NCI-H2171 (cell line): ENCODE data around the gene PCSK9.
"Not testable (repeated sequence)": the region's sequence is repeated elsewhere in the genome, so short reads cannot be mapped to it uniquely, and the experiment has no call there.

Experiments used
- DNase-seq: peaks from one replicate; lab custom pipeline; 2025; lab: John Stamatoyannopoulos, UW

The PCSK9 gene

DNA sequence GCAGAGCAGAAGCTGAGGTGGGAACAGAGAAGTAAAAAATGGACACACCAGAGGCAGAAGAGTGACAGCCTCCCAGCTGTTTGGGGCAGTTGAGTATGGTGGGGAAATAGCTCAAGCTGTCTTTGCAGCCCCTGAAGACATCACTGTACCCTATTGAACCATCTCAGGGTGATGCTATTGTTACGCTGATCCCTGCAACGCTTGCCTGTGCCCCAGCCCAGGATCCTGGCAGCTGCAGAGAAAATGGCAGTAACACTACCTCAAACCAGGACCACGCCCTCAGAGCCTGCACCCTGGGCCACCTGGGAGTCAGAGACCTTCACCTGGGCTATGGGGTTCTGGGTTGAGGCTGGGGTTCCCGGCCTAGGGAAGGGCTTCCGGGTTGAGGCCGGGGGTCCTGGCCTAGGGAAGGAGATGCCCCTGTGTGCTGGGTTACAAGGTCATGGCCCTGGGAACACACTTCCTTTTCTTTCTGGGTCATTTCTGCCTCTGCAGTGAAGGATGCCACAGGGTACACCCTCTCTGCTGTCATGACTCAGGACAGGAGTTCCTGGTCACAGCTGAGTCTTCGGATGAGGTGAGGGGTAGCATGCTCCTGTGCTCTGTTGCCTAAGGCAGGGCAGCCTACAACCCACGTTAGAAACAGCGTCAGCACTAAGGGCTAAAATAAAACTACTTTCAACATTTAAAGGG lies 29.0 kb upstream of the PCSK9 start:
- DNase-seq: no peak

DNA sequence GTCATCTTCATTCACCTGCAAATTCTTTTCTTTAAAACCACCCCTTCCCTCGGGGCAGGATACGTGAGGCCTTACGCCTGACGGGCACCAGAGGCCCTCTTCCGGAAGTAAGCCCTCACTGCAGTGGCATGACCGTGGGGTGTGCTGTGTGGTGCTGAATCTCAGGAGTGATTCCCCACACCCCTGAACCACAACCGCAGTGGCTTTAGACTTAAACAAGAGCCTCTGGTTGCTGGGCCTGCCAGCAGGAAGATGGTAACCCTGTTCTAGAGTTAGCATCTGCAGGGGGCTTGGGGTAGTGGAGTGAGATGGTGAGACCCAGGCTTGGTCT lies 28.5 kb upstream of the PCSK9 start:
- no peak for DNase-seq

- peak; percentile 85 for DNase-seq
Observed at GRCh38 chr1:55012661-55013060, 26.7 kb upstream of the PCSK9 start.

- no peak for DNase-seq
Observed at GRCh38 chr1:55015123-55015522, 24.2 kb upstream of the PCSK9 start.

DNA sequence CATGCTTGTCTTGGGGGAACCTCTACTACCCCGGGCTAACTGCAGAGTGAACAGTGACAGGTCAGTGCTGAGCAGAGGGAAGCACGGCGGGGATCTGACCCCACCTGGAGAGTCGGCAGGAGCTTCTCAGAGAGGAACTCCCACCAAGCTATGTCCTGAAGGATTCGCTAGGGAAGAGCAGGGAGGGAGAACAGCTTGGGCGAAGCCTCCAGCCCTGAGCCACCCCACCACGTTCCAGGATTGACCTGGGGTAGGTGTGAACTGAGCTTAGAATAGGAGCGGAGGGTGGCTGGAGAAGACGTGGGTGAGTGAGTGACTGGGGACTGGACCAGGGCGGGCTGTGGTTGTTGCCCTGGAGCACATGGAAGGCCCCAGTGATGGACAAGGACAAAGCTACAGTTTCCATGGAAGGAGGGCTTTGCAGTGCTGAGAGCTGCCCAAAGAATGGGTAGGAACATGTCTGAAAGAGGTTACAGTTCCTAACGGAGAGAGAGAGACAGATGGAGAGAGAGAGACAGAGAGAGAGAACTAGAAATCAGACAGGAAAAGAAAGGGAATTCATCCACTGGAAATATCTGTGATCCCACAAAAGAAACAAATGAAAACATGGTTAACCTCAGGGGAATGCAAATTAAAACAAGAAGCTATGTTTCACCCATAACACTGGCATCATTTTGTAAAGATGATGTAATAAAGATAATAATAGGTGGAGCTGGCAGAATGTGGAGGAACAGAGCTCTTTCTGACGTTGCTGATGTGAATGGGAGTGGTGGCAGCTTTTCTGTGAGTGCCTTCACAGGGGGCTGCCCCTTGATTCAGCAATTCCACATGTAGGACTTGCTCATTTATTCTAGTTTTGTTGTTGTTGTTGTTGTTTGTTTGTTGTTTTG lies 23.4 kb upstream of the PCSK9 start:
- DNase-seq: no peak

DNA sequence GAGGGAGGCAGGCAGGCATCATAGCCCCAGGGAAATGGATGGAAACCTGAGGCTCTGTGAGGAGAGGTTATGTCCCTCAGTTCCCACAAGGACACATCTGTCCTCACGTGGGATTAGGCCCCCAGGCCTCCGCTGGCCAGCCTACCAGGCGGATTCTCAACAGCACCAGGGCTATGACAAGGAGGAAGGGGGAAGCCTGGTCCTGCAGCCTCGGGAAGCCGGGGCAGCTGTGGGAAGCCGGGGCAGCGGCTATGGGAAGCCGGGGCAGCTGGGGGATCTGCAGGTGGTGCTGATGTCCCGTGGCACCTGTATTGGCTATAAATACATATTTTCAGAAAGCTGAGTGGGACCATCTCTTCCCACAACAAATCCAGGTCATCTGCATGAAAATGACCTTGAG lies 21.0 kb upstream of the PCSK9 start:
- DNase-seq: no peak

GRCh38 chr1:55021942-55022546 lies 17.3 kb upstream of the PCSK9 start:
- DNase-seq: peak; percentile 70

GRCh38 chr1:55024163-55024562 lies 15.2 kb upstream of the PCSK9 start:
- not testable (repeated sequence) for DNase-seq

GRCh38 chr1:55026682-55027081 lies 12.7 kb upstream of the PCSK9 start:
- DNase-seq: not testable (repeated sequence)

DNA sequence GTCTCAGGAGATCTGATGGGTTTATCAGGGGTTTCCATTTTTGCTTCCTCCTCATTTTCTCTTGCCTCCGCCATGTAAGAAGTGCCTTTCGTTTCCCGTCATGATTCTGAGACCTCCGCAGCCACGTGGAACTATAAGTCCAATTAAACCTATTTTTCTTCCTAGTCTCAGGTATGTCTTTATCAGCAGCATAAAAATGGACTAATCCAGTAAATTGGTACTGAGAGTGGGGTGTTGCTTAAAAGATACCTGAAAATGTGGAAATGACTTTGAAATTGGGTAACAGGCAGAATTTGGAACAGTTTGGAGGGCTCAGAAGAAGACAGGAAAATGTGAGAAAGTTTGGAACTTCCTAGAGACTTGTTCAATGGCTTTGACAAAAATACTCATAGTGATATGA lies 8.2 kb upstream of the PCSK9 start:
- DNase-seq: not testable (repeated sequence)

GRCh38 chr1:55033265-55033614 lies 6.1 kb upstream of the PCSK9 start:
- DNase-seq: no peak

DNA sequence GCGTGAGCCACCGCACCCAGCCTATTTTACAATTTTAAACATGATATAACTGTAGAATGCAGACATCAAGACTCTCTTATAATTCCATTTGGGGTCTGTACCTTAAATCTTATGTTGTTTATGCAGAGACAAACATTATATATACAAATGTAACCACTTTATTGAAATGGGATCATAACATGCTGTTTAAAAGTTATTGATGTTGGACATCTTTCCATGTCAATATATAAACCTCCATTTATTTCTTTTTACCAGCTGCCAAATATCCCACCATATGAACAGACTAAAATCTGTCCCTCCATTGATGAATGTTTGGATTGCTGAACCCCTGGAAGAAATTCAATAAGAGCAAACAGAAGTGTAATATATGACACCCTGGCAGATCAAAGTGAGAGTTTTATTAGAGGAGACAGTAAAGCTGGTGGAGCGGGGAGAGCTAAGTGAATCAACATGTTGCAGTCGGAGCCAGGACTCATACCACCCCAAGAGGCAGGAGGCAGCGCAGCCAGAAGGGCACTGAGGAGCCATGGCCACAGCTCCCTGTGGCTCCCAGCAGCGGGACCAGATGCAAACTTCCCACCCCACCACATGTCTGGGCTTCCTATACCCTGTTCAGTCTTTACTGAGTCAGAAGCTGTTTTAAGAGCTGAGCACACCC lies 4.7 kb upstream of the PCSK9 start:
- DNase-seq: no peak

DNA sequence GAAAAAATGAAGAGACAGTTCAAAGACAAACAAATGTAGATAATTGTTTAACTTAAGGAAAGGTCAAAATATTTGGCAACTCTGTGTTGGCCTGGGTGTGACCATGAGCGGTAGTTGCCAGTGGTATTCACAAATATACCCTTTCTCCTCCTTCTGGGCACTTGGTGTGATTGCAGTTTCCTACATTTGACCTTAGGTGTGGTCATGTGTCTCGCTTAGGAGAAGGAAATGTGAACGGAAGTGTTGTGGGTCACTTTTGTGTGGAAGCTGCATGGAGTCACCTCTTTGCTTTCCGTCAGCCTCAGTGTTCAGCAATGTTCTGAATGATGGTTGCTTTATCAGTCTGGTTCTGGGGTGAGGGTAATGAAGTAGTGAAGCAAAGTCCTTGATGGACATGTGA lies 3.4 kb upstream of the PCSK9 start:
- DNase-seq: no peak

DNA sequence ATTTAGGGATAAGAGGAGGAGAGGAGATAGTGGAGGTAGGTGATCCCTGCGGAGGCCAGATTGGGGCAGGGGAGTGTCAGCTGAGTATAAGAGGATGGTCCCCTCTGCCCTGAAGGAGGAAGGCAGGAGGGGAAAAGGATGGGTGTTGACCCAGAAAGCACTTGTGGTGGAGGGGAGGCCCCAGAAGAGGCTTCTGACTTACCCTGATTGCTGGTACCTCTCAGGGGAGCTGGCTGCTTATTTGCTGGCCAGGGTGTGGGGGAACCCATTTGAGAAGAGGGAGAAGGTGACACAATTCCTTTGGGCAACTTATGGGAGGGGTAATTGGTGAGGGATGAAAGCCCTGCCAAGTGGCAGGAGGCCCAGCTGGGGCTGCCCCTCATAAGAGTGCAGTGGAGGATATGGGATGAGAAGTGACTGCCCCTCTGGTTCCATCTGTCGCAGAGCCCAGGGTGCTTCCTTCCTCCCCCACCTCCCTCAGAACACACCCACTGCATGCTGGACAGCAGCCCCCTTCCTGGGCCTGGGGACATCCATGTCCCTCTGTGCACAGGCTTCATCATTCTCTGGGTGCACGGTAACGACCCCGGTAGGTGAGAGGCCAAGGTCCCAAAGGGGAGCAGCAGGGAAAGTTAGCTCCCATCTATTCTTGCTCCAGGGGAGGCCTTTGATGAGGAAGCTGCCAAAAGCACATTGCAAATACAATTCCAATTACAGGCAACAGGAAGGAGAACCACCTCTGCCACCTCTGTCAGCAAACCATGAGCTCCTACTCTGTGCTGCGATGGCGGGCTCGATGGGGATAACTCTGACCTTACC lies 1.4 kb upstream of the PCSK9 start:
- DNase-seq: no peak

GRCh38 chr1:55038552-55038838 lies 853 bp upstream of the PCSK9 start:
- no peak for DNase-seq

- DNase-seq: no peak
Observed at GRCh38 chr1:55038974-55039341, 390 bp upstream of the PCSK9 start.

GRCh38 chr1:55040083-55040932 lies 960 bp downstream of the PCSK9 start:
- DNase-seq: peak; percentile 54

- no peak for DNase-seq
Observed at GRCh38 chr1:55040933-55041494, 1.7 kb downstream of the PCSK9 start.

- no peak for DNase-seq
Observed at GRCh38 chr1:55041613-55042012, 2.3 kb downstream of the PCSK9 start.

DNA sequence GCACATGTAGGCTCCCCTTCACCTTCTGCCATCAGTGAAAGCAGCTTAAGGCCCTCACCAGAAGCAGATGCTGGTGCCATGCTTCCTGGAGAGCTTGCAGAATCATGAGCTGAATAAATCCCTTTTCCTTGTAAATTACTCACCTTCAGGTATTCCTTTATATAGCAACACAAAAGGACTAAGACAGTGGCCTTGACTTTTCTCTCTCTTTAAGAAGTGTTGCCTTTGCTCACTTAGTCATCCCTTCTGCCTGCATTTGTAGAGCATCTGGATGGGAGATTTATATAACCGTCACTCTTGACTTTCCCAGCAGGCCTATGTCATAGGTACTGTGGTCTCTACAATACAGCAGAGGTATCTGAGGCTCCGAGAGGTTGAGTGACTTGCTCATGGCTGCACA lies 3.7 kb downstream of the PCSK9 start:
- no peak for DNase-seq

GRCh38 chr1:55043726-55044125 lies 4.4 kb downstream of the PCSK9 start:
- no peak for DNase-seq
